H1 (cell line): Measurements from ENCODE around the gene SFMBT2. TPM values are rescaled to one million over a fixed set of nuclear protein-coding genes. Genes with fewer than 3 reads are reported as not detected.
A peak's percentile ranks its signal among the peaks of the same experiment; 100 is the strongest.

Source experiments
- CTCF ChIA-PET: fragments of 300-600 bp; sonication (Branson Sonifier 250); formaldehyde crosslinking; loops from one replicate; lab custom pipeline; 2021; ENCODE audit not compliant: partially characterized antibody; lab: Charles Lee
- POLR2A ChIA-PET: fragments of 300-600 bp; sonication (Branson Sonifier 250); formaldehyde crosslinking; loops from one replicate; lab custom pipeline; 2021; ENCODE audit warnings: inconsistent platforms; ENCODE audit not compliant: partially characterized antibody; lab: Charles Lee
- DNase-seq, 2 experiments: peaks; one replicate each; pipeline versions ENCODE4 v3.0.0 to v3.0.0-alpha.2; 2010 to 2022; ENCODE audit warnings: low spot score in 2 of 2, low read depth in 1 of 2, mixed read lengths in 1 of 2
- FAIRE-seq: peaks from 2 replicates; lab custom pipeline; 2011; peaks lifted over from hg19 to GRCh38; lab: Jason Lieb, UNC
- H2AFZ ChIP-seq: 2 replicates; pipeline ENCODE4 v1.8.1; 2012; ENCODE audit warnings: low read length, inconsistent platforms
- H2AK5ac ChIP-seq: 2 replicates; pipeline ENCODE4 v1.6.1; 2013; ENCODE audit warnings: low read depth, low read length
- H2BK120ac ChIP-seq: replicated peaks from 2 replicates; pipeline ENCODE3; 2013; ENCODE audit warnings: low read depth, low read length, inconsistent platforms
- H2BK12ac ChIP-seq: 2 replicates; pipeline ENCODE4 v1.6.1; 2013; ENCODE audit warnings: low read depth, low read length
- H2BK15ac ChIP-seq: 2 replicates; pipeline ENCODE4 v1.6.1; 2013; ENCODE audit warnings: low read length
- H2BK20ac ChIP-seq: 2 replicates; pipeline ENCODE4 v1.6.1; 2013; ENCODE audit warnings: low read length
- H2BK5ac ChIP-seq: 2 replicates; pipeline ENCODE4 v1.6.1; 2013; ENCODE audit warnings: low read depth, low read length
- H3K14ac ChIP-seq: 2 replicates; pipeline ENCODE4 v1.6.1; 2013; ENCODE audit warnings: inconsistent platforms; ENCODE audit not compliant: insufficient read length
- H3K18ac ChIP-seq: 2 replicates; pipeline ENCODE4 v1.6.1; 2013; ENCODE audit warnings: low read length; ENCODE audit errors: extremely low read depth
- H3K23ac ChIP-seq: 2 replicates; pipeline ENCODE4 v1.6.1; 2013; ENCODE audit warnings: inconsistent platforms; ENCODE audit not compliant: insufficient read length
- H3K23me2 ChIP-seq: 2 replicates; pipeline ENCODE4 v1.6.1; 2013; ENCODE audit warnings: low read depth, low read length
- H3K27ac ChIP-seq: 2 replicates; pipeline ENCODE4 v1.6.1; 2011; ENCODE audit warnings: low read depth, low read length, inconsistent platforms
- H3K27me3 ChIP-seq, 4 experiments: replicated peaks in 1 of 4; 1 replicate in 1 of 4; 2 replicates in 3 of 4; pipeline versions ENCODE4 v1.6.1 to v1.8.1; 2011 to 2013; ENCODE audit warnings: low read length in 3 of 4, mild to moderate bottlenecking in 3 of 4, inconsistent platforms in 2 of 4, mixed read lengths in 2 of 4, moderate library complexity in 1 of 4; ENCODE audit not compliant: control insufficient read depth in 3 of 4, insufficient read depth in 3 of 4; ENCODE audit errors: extremely low read depth in 1 of 4
- H3K36me3 ChIP-seq, 4 experiments: 2 replicates each; pipeline versions ENCODE4 v1.6.1 to v1.8.1; 2011 to 2013; ENCODE audit warnings: mild to moderate bottlenecking in 4 of 4, low read length in 3 of 4, moderate library complexity in 2 of 4, control low read depth in 1 of 4, inconsistent platforms in 1 of 4; ENCODE audit not compliant: insufficient read depth in 4 of 4, control insufficient read depth in 2 of 4
- H3K4ac ChIP-seq: replicated peaks from 2 replicates; pipeline ENCODE3; 2013; ENCODE audit warnings: low read length, low read depth, mixed read lengths, inconsistent platforms; ENCODE audit not compliant: insufficient read length
- H3K4me1 ChIP-seq, 4 experiments: replicated peaks in 1 of 4; 1 replicate in 1 of 4; 2 replicates in 3 of 4; pipeline versions ENCODE4 v1.6.1 to v1.8.1; 2011 to 2013; ENCODE audit warnings: low read length in 3 of 4, inconsistent platforms in 2 of 4, mixed read lengths in 1 of 4; ENCODE audit not compliant: insufficient read depth in 4 of 4, control insufficient read depth in 3 of 4
- H3K4me2 ChIP-seq, 2 experiments: 2 replicates each; pipeline versions ENCODE4 v1.6.1 to v1.8.1; 2011 to 2013; ENCODE audit warnings: low read depth in 2 of 2, low read length in 2 of 2, control low read depth in 1 of 2, inconsistent platforms in 1 of 2, mild to moderate bottlenecking in 1 of 2; ENCODE audit not compliant: insufficient read depth in 1 of 2
- H3K4me3 ChIP-seq, 4 experiments: fragments of 200-600, 300-600 bp in 1 of 4; sonication (generic), shearing (Covaris generic), sonication (Bioruptor Twin) in 1 of 4; 2 replicates each; pipeline versions ENCODE4 v1.5.1 to v1.8.1; 2011 to 2016; ENCODE audit warnings: low read length in 4 of 4, low read depth in 3 of 4, control low read depth in 2 of 4, inconsistent platforms in 2 of 4, mild to moderate bottlenecking in 2 of 4, mixed read lengths in 1 of 4, moderate library complexity in 1 of 4; ENCODE audit not compliant: insufficient read depth in 2 of 4; ENCODE audit errors: extremely low read depth in 1 of 4
- H3K56ac ChIP-seq: replicated peaks from 2 replicates; pipeline ENCODE3; 2013; ENCODE audit warnings: low read depth, mild to moderate bottlenecking, mixed read lengths, low read length, inconsistent platforms; ENCODE audit not compliant: insufficient read length
- H3K79me1 ChIP-seq: 2 replicates; pipeline ENCODE4 v1.6.1; 2013; ENCODE audit warnings: low read depth, low read length, control low read depth
- H3K79me2 ChIP-seq, 2 experiments: 2 replicates each; pipeline versions ENCODE4 v1.6.1 to v1.8.1; 2012 to 2013; ENCODE audit warnings: low read length in 2 of 2, mild to moderate bottlenecking in 2 of 2, inconsistent platforms in 1 of 2; ENCODE audit not compliant: insufficient read depth in 2 of 2, control insufficient read depth in 1 of 2
- H3K9ac ChIP-seq, 4 experiments: replicated peaks in 1 of 4; 1 replicate in 1 of 4; 2 replicates in 3 of 4; pipeline versions ENCODE4 v1.6.1 to v1.8.1; 2011 to 2013; ENCODE audit warnings: low read depth in 3 of 4, low read length in 3 of 4, control low read depth in 2 of 4, mild to moderate bottlenecking in 2 of 4, moderate library complexity in 2 of 4, inconsistent platforms in 1 of 4; ENCODE audit errors: extremely low read depth in 1 of 4
- H3K9me3 ChIP-seq, 2 experiments: 2 replicates each; pipeline versions ENCODE4 v1.6.1 to v1.8.1; 2012 to 2013; ENCODE audit warnings: mild to moderate bottlenecking in 2 of 2, moderate library complexity in 2 of 2, control low read depth in 1 of 2, inconsistent platforms in 1 of 2, low read depth in 1 of 2, low read length in 1 of 2, mixed read lengths in 1 of 2; ENCODE audit not compliant: insufficient read depth in 2 of 2
- H4K20me1 ChIP-seq, 2 experiments: replicated peaks in 1 of 2; 2 replicates each; pipeline versions ENCODE3 to v1.8.1; 2011 to 2013; ENCODE audit warnings: inconsistent platforms in 2 of 2, low read length in 2 of 2, mild to moderate bottlenecking in 1 of 2; ENCODE audit not compliant: insufficient read depth in 2 of 2, control insufficient read depth in 1 of 2
- H4K5ac ChIP-seq: 2 replicates; pipeline ENCODE4 v1.6.1; 2013; ENCODE audit warnings: low read length, low read depth, mixed read lengths, inconsistent platforms; ENCODE audit not compliant: insufficient read length
- H4K8ac ChIP-seq: 2 replicates; pipeline ENCODE4 v1.8.0; 2013; ENCODE audit warnings: mild to moderate bottlenecking, moderate library complexity, low read length, inconsistent platforms; ENCODE audit not compliant: insufficient read depth; ENCODE audit errors: extremely low read depth
- H4K91ac ChIP-seq: replicated peaks from 2 replicates; pipeline ENCODE3; 2013; ENCODE audit warnings: low read length, mixed read lengths, inconsistent platforms; ENCODE audit not compliant: insufficient read length
- WGBS, 2 experiments: shearing (Covaris generic) in 1 of 2; methylation state at CpG; one replicate each; pipeline versions ENCODE4 v1.1.6 to v1.1.7; 2013 to 2015; ENCODE audit warnings: low lambda C conversion rate in 2 of 2, mixed read lengths in 2 of 2, inconsistent platforms in 1 of 2, low coverage in 1 of 2, missing lambda C conversion rate in 1 of 2; ENCODE audit not compliant: insufficient replicate concordance in 2 of 2, insufficient coverage in 1 of 2, insufficient read length in 1 of 2; ENCODE audit errors: extremely low coverage in 1 of 2, missing lambda C conversion rate in 1 of 2; 5-methylcytosine and 5-hydroxymethylcytosine counted together
- polyA plus RNA-seq, 7 experiments: library from polyadenylated mRNA; depleted of rRNA in 3 of 7; stranded (reverse) in 5 of 7; unstranded in 2 of 7; fragments of >200 nt in 5 of 7; fragments of 200-250 nt in 2 of 7; gene quantifications; 1 replicate in 5 of 7; 2 replicates in 1 of 7; 4 replicates in 1 of 7; pipeline versions ENCODE4 v1.2.1 to v1.2.3, GENCODE V29; 2011 to 2013; ENCODE audit warnings: missing spikeins in 2 of 7, mixed read lengths in 2 of 7
- total RNA-seq: library from RNA; stranded (reverse); fragmentation: NEBNext Ultra II Directional; extraction: Animal tissue kit (Norgen Biotek cat#: 25700); gene quantifications from 2 replicates; pipeline ENCODE4 v1.2.1, GENCODE V29; 2021

The SFMBT2 gene
- total and polyA plus RNA-seq, 2 of the 8 experiments (the other 6 are each of a cell fraction or from before 2014, with no cell fraction given), result 2.9 to 11.0 TPM

GRCh38 chr10:7407368-7408290 is 3.2 kb downstream of the SFMBT2 start:
- peak overlapping the region; percentile 69 for H3K4ac ChIP-seq
- H3K14ac ChIP-seq, result no peak overlapping the region
- 0% methylated on average over 62 of the region's 77 CpGs; no CpG with 5 or more reads in 1 of the 2 experiments for WGBS, 2 experiments
- peak overlapping the region; percentile 85 to 94 for H3K4me2 ChIP-seq
- no peaks in the 10 kb centered on the region for H3K79me1 ChIP-seq
- CTCF ChIA-PET, result interaction anchor here (1.4 to 1.6 kb wide), 2 partner anchors 12 to 286 kb away, joined by 3 to 7 read pairs; no protein-coding TSS in a partner anchor
- H3K56ac ChIP-seq, result no peak overlapping the region
- no peak overlapping the region for H4K5ac ChIP-seq
- H2AK5ac ChIP-seq, result no peak overlapping the region
- H3K36me3 ChIP-seq, result no peaks in the 10 kb centered on the region
- no peak overlapping the region for H2BK120ac ChIP-seq
- H3K9ac ChIP-seq, result peak overlapping the region; percentile 34 to 55 (median 40); a peak in 6 of 7 replicates
- H2BK15ac ChIP-seq, result peak overlapping the region; percentile 99; the same call in 1 of the 2 replicates
- peak overlapping the region; percentile 62; the same call in 1 of the 2 replicates for H4K8ac ChIP-seq
- peaks cover 5 to 20% (median 13%) of the 10 kb centered on the region in 4 experiments for H3K4me1 ChIP-seq
- H2BK5ac ChIP-seq, result peak overlapping the region; percentile 71; the same call in 1 of the 2 replicates
- H3K27ac ChIP-seq, result no peak overlapping the region
- peak overlapping the region; percentile 96; the same call in 1 of the 2 replicates for H2BK12ac ChIP-seq
- peak overlapping the region; percentile 78 to 91 (median 79) for H3K4me3 ChIP-seq
- H4K20me1 ChIP-seq, result peaks cover 0 to 5% of the 10 kb centered on the region in 2 experiments
- H3K27me3 ChIP-seq, result peaks cover 10 to 49% (median 40%) of the 10 kb centered on the region in 4 experiments; a peak in 6 of 7 replicates
- H2AFZ ChIP-seq, result peak overlapping the region; percentile 65; the same call in 1 of the 2 replicates
- H3K9me3 ChIP-seq, result no peaks in the 10 kb centered on the region
- peak overlapping the region; percentile 96 for H3K18ac ChIP-seq
- no peak for FAIRE-seq
- H4K91ac ChIP-seq, result peak overlapping the region; percentile 79
- POLR2A ChIA-PET, result interaction anchor here (1.0 to 2.6 kb wide), 3 partner anchors 10 to 530 kb away, joined by 3 to 10 read pairs (median 3); no protein-coding TSS in a partner anchor
- H3K23me2 ChIP-seq, result peaks cover 45% of the 10 kb centered on the region
- no peak overlapping the region for H3K23ac ChIP-seq
- peaks cover 0 to 52% of the 10 kb centered on the region in 2 experiments for H3K79me2 ChIP-seq
- peak overlapping the region; percentile 90; the same call in 1 of the 2 replicates for H2BK20ac ChIP-seq
- peak in 1 of 2 experiments; percentile 59 for DNase-seq
